GM21423 (cell line): ENCODE data around the gene LIMA1.
"Not testable (repeated sequence)": the region's sequence is repeated elsewhere in the genome, so short reads cannot be mapped to it uniquely, and the experiment has no call there.

Experiments used
- ATAC-seq: cut with Tn5 transposase; IDR thresholded peaks from one replicate; pipeline ENCODE4 v1.9.1; 2021; ENCODE audit warnings: mild to moderate bottlenecking, moderate library complexity; ENCODE audit not compliant: unreplicated experiment

Gene LIMA1

DNA sequence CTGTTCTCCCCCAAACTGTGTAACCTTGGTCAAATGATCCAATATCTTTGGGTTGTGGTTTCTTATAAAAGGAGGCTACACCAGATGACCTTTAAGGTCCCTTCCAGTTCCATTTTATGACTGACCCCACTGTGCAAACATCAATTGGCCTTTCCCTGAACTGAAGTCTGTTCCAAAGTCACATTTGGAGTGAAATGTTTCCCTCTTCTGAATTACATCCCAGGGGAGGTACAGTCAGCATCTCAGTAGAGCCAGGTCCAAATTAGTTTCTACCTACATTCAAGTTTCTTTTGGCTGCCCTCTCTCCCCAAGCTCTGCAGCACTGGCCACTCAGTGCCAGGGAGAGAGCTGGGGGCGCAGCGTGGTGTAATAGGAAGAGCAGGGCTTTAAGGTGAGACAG lies 34.4 kb downstream of the LIMA1 start:
- ATAC-seq = no peak

DNA sequence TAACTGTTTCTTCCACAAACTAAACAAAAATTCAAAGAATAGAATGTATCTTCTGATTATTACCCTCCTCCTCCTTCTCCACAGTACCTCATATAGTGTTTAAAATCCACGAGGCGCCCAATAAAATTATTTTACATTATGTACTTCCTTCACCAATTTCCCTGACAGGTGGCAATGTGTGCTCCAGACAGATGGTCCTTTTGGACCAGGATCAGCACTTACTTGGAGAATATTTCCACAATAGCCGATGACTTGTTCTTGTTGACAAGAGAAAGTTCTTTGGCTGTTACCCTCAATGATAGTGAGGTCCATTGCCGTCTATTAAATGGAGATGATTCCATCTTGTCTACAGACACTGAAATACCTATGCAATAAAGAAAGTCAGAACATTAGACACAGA lies 34.9 kb downstream of the LIMA1 start:
- ATAC-seq = no peak

DNA sequence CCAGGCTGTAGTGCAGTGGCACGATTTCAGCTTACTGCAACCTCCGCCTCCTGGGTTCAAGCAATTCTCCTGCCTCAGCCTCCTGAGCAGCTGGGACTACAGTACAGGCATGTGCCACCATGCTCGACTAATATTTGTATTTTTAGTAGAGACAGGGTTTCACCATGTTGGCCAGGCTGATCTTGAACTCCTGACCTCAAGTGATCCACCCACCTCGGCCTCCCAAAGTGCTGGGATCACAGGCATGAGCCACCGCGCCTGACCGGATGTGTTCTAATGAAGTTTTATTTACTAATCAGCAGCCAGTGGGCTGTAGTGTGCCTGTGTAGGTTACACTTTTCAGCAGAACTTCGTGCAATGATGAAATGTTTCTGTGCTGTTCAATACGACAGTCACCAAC lies 35.7 kb downstream of the LIMA1 start:
- not testable (repeated sequence) for ATAC-seq

DNA sequence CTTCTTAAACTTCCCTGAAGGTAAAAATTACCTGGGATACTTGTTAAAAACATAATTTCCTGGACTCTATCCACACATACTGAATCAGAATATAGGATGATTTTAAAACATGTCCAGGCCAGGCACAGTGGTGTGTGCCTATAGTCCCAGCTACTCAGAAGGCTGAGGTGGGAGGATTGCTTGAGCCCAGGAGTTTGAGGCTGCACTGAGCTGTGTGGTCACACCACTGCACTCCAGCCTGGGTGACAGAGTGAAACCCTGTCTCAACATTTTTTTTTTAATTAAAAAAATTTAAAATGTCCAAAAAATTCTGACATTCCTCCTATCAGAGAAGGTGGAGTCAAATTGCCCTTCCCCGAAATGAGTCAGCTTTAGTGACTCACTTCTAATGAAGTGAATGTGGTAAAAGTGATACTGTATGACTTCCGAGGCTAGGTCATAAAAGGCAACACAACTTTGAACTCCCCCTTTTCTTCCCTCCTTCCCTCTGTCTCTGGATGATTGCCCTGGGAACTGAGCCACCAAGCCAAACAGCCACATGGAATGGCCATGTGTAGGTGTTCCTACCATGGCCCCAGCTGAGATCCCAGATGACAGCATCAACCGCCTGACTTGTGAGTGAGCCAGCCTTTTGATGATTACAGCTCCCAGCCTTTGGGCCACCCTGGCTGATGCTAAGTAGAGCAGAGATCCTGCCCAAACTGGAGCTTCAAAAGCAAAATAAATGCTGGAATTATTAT lies 36.3 kb downstream of the LIMA1 start:
- ATAC-seq = peak; percentile 49

DNA sequence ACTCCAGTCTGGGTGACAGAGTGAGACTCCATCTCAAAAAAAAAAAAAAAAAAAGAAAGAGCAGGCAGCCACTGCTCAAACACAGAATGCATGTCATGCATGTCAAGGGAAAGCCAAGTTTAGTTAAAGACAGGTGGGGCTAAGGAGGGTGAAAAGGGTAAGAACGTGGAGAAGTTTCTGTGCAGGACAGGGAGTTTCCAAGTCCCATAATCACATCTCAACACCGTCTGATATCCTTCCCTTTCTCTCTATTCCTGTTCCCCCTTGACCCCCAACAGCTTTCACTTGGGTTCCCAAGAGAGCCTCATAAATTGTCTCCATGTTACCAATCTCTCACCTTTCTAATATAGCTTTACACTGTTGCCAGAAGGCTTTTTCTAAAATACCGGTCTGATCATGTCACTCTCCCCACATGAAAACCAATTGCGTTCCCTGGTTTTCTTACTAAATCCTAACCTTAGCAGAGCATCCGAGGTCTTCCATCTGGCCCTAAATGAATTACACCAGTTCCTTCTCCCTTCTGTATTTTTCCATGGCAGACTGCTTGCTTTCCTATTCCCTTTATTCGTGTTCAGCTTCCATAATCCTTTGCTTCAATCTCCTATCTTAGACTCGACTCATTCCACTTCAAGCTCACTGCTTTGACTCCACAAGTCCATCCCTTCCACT lies 37.0 kb downstream of the LIMA1 start:
- no peak for ATAC-seq

GRCh38 chr12:50243507-50243906 lies 39.8 kb downstream of the LIMA1 start:
- no peak for ATAC-seq

- no peak for ATAC-seq
These were observed 40.5 kb downstream of the LIMA1 start for GRCh38 chr12:50242751-50243191.

- ATAC-seq = no peak
These were observed 42.1 kb downstream of the LIMA1 start for GRCh38 chr12:50241178-50241577.

DNA sequence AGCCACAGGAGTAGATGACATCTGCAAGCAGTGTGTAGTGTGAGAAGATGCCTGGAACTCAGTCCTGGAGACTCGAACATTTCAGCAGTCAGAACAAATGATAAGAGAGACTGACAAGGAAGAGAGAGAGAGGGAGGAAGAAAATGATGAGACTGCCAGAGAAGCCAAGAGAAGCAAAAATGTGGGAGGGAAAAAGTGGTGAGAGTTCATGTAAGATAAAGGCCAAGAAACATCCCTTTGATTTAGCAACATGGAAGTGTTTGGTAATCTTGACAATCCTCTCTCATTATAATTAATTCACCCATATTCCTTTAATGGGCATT lies 42.6 kb downstream of the LIMA1 start:
- ATAC-seq = no peak

- no peak for ATAC-seq
These were observed 43.1 kb downstream of the LIMA1 start for GRCh38 chr12:50240096-50240791.

GRCh38 chr12:50239355-50239891 lies 43.9 kb downstream of the LIMA1 start:
- ATAC-seq = no peak

GRCh38 chr12:50234347-50234746 lies 49.0 kb downstream of the LIMA1 start:
- no peak for ATAC-seq

GRCh38 chr12:50232771-50233209 lies 50.5 kb downstream of the LIMA1 start:
- ATAC-seq = no peak

- ATAC-seq = no peak
These were observed 51.1 kb downstream of the LIMA1 start for GRCh38 chr12:50232206-50232605.

DNA sequence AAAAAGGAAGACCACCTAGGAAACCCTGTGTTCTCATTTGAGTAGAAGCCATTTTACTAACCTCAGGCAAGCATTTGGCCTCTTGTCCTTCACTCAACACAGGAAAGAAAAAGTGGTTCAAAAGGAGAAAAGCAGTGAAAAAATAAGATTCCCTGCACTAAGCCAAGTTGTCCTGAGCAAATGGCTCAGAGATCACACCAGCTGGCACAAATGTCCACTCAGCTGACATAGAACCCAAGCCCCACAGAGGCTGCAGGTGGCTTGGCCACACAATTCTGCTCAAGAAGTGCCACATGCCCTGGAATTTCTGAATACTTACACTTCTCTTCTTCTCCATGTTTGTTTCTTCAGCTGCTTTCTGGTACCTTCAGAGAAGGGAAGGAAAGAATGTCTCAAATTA lies 52.0 kb downstream of the LIMA1 start:
- no peak for ATAC-seq

- no peak for ATAC-seq
These were observed 53.1 kb downstream of the LIMA1 start for GRCh38 chr12:50230217-50230616.

DNA sequence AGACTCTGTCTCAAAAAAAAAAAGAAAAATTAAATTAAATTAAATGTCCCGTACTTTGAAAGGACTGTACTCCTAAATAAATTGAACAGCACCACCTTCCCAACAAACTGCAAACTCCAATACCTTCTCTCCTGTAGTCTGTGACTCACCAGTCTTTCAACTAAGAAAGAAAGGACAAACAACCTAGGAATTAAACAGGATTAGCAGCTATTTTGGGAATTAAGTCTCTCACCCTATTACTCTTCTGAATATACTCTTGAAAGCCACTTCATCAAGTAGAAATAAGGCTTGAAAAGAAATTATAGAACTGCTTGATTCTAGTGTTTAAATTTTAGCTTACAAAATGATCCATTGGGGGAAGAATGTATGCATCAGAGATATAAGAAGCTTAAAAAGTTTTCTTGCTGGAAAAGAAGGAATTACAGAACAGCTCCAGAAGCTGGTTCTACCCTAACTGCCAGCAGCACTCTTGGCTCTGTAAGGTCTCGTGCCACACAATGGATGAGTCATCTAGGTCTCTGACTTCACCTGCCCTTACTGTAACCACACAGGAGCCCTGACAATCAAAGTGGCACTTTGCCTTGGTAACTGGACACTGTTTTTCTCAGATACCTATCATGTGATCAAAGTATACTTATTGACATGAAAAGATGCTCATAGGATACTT lies 59.2 kb downstream of the LIMA1 start:
- ATAC-seq = no peak

DNA sequence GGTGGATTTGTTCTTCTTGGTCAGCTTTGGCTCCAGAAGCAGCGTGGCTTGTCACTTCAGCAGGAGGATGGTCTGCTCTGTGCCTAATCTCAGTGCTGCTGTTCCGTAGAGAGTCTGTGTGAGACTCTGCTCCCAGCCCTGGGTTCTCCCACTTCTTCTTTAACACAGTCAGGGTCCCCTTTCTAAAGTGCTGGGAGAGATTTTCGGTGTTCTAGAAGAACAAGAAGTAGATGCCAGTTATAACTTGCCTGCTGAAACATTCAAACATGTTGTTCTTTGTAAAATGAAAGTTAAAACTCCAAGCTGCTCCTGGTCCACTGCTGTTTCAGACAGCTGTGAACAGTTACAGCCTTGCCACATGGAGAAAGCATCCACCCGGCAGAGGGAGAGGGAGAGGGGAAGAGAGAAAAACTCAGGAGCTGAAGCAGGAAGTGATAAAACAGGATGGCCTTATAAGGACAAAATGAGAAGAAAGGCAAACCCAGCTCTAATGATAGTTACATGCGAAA lies 61.0 kb downstream of the LIMA1 start:
- peak; percentile 35 for ATAC-seq

- no peak for ATAC-seq
These were observed 61.9 kb downstream of the LIMA1 start for GRCh38 chr12:50221228-50222008.

- ATAC-seq = peak; percentile 35
These were observed 62.8 kb downstream of the LIMA1 start for GRCh38 chr12:50220363-50220995.
